ENCODE results near the gene SPACA6. TPM values are rescaled to one million over a fixed set of nuclear protein-coding genes. Genes with fewer than 3 reads are reported as not detected.

Gene SPACA6
- total and polyA plus RNA-seq, 2 donors from 2014 or later = 18.9 to 25.4 TPM

DNA sequence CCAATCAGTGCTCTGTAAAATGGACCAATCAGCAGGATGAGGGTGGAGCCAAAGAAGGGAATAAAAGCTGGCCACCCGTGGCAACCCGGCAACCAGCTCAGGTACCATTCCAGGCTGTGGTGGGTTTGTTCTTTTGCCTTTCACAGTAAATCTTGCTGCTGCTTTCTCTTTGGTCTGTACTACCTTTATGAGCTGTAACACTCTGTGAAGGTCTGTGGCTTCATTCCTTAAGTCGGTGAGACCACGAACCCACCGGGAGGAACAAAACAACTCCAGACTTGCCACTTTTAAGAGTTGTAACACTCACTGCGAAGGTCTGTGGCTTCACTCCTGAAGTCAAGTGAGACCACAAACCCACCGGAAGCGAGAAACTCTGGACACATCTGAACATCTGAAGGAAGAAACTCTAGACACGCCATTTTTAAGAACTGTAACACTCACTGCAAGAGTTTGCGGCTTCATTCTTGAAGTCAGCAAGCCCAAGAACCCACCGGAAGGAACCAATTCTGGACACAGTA lies 16.5 kb upstream of the SPACA6 start:
- H3K4me3 ChIP-seq (ENCODE audit: low read length in 3 of 3) = no peak overlapping the region
- no peak overlapping the region for H3K9ac ChIP-seq (ENCODE audit: low read length in 3 of 3)
- H3K27ac ChIP-seq (ENCODE audit: low read depth in 2 of 2, low read length in 2 of 2) = no peak overlapping the region
- no peaks in the 10 kb centered on the region for H3K36me3 ChIP-seq (ENCODE audit: control insufficient read depth in 2 of 3, insufficient read depth in 3 of 3, low read length in 3 of 3)
- H3K4me1 ChIP-seq (ENCODE audit: control insufficient read depth in 2 of 3, insufficient read depth in 2 of 3, low read depth in 1 of 3, low read length in 3 of 3) = no peaks in the 10 kb centered on the region
- FAIRE-seq (no peak), DNase-seq (no peak)
- no peaks in the 10 kb centered on the region for H3K27me3 ChIP-seq (ENCODE audit: control insufficient read depth, insufficient read depth, low read length)
- TF ChIP-seq, protein P1, sequence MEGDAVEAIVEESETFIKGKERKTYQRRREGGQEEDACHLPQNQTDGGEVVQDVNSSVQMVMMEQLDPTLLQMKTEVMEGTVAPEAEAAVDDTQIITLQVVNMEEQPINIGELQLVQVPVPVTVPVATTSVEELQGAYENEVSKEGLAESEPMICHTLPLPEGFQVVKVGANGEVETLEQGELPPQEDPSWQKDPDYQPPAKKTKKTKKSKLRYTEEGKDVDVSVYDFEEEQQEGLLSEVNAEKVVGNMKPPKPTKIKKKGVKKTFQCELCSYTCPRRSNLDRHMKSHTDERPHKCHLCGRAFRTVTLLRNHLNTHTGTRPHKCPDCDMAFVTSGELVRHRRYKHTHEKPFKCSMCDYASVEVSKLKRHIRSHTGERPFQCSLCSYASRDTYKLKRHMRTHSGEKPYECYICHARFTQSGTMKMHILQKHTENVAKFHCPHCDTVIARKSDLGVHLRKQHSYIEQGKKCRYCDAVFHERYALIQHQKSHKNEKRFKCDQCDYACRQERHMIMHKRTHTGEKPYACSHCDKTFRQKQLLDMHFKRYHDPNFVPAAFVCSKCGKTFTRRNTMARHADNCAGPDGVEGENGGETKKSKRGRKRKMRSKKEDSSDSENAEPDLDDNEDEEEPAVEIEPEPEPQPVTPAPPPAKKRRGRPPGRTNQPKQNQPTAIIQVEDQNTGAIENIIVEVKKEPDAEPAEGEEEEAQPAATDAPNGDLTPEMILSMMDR (IDR thresholded peaks at IDR 0.05; ENCODE audit: borderline replicate concordance, extremely low read depth, insufficient read depth) = no peak
- H3K9me3 ChIP-seq (ENCODE audit: control insufficient read depth in 2 of 3, insufficient read depth in 1 of 3, low read length in 3 of 3) = no peaks in the 10 kb centered on the region
- intact Hi-C loops (cut with DNase I) = no loop called here

- H3K9ac ChIP-seq (ENCODE audit: low read length in 3 of 3) = no peak overlapping the region
- no peak overlapping the region for H3K4me3 ChIP-seq (ENCODE audit: low read length in 3 of 3)
- no peak for DNase-seq
- FAIRE-seq = no peak
- TF ChIP-seq, protein P1 (IDR thresholded peaks at IDR 0.05; ENCODE audit: borderline replicate concordance, extremely low read depth, insufficient read depth) = no peak
- H3K4me1 ChIP-seq (ENCODE audit: control insufficient read depth in 2 of 3, insufficient read depth in 2 of 3, low read depth in 1 of 3, low read length in 3 of 3) = no peaks in the 10 kb centered on the region
- intact Hi-C loops (cut with DNase I) = no loop called here
- H3K36me3 ChIP-seq (ENCODE audit: control insufficient read depth in 2 of 3, insufficient read depth in 3 of 3, low read length in 3 of 3) = no peaks in the 10 kb centered on the region
- H3K9me3 ChIP-seq (ENCODE audit: control insufficient read depth in 2 of 3, insufficient read depth in 1 of 3, low read length in 3 of 3) = no peaks in the 10 kb centered on the region
- H3K27ac ChIP-seq (ENCODE audit: low read depth in 2 of 2, low read length in 2 of 2) = no peak overlapping the region
- H3K27me3 ChIP-seq (ENCODE audit: control insufficient read depth, insufficient read depth, low read length) = no peaks in the 10 kb centered on the region
Measured at GRCh38 chr19:51680474-51680873, 12.7 kb upstream of the SPACA6 start.

GRCh38 chr19:51681286-51681941 lies 11.7 kb upstream of the SPACA6 start:
- Histone ChIP-seq H3K36me3 (ENCODE audit: control insufficient read depth in 2 of 3, insufficient read depth in 3 of 3, low read length in 3 of 3) (no peaks in the 10 kb centered on the region), H3K27me3 (ENCODE audit: control insufficient read depth, insufficient read depth, low read length) (no peaks in the 10 kb centered on the region), H3K4me3 (ENCODE audit: low read length in 3 of 3) (no peak overlapping the region), H3K27ac (ENCODE audit: low read depth in 2 of 2, low read length in 2 of 2) (no peak overlapping the region), H3K4me1 (ENCODE audit: control insufficient read depth in 2 of 3, insufficient read depth in 2 of 3, low read depth in 1 of 3, low read length in 3 of 3) (no peaks in the 10 kb centered on the region), H3K9ac (ENCODE audit: low read length in 3 of 3) (no peak overlapping the region), H3K9me3 (ENCODE audit: control insufficient read depth in 2 of 3, insufficient read depth in 1 of 3, low read length in 3 of 3) (no peaks in the 10 kb centered on the region)
- FAIRE-seq (no peak), DNase-seq (peak in 4 of 5 donors; percentile 45 to 77 (median 57))
- TF ChIP-seq, protein P1 (IDR thresholded peaks at IDR 0.05; ENCODE audit: borderline replicate concordance, extremely low read depth, insufficient read depth) = no peak
- intact Hi-C loops (cut with DNase I) = no loop called here

All from kidney (tissue), 14 donors.